GM12878 (cell line): ENCODE data around the gene OXTR. TPM values are rescaled to one million over a fixed set of nuclear protein-coding genes. Genes with fewer than 3 reads are reported as not detected.

Experiments used
- ATAC-seq: fragments of 200-7000 bp; cut with Tn5 transposase; 3 replicates; pipeline ENCODE4 v1.9.1; 2020; ENCODE audit warnings: mild to moderate bottlenecking, moderate library complexity
- BruUV-seq: library from RNA; stranded (reverse); fragments of 400-500 nt; replicated peaks from 2 replicates; lab custom pipeline; 2021; lab: Mats Ljungman, UMichigan
- CTCF ChIA-PET: fragments of 300-600 bp; sonication (Branson Sonifier 250); formaldehyde crosslinking; extraction: SDS; loops from one replicate; lab custom pipeline; 2021; ENCODE audit warnings: inconsistent platforms; lab: Yijun Ruan, JAX
- POLR2A ChIA-PET: fragments of 350-600 bp; formaldehyde crosslinking; extraction: SDS; loops from one replicate; lab custom pipeline; 2021; ENCODE audit warnings: inconsistent platforms; lab: Charles Lee
- RAD21 ChIA-PET: fragments of 300-600 bp; sonication (Branson Sonifier 250); formaldehyde crosslinking; loops from one replicate; lab custom pipeline; 2023; ENCODE audit warnings: antibody characterized with exemption; ENCODE audit not compliant: unreplicated experiment; lab: Charles Lee
- SMC1A ChIA-PET: fragments of 300-600 bp; sonication (Branson Sonifier 250); formaldehyde crosslinking; loops from one replicate; lab custom pipeline; 2023; ENCODE audit not compliant: unreplicated experiment, uncharacterized antibody; lab: Charles Lee
- DNase-seq: peaks from one replicate; pipeline ENCODE4 v3.0.0-alpha.2; 2011; ENCODE audit warnings: low read depth, low spot score
- FAIRE-seq: peaks from 3 replicates; lab custom pipeline; 2011; peaks lifted over from hg19 to GRCh38; lab: Jason Lieb, UNC
- H2AFZ ChIP-seq: 2 replicates; pipeline ENCODE4 v1.6.0; 2011; ENCODE audit warnings: low read depth, low read length, control low read depth; ENCODE audit not compliant: control insufficient read depth
- H3K27ac ChIP-seq: 2 replicates; pipeline ENCODE4 v1.5.1; 2011; ENCODE audit warnings: control low read depth; ENCODE audit not compliant: control insufficient read depth, insufficient read depth
- H3K27me3 ChIP-seq, 2 experiments: replicated peaks in 1 of 2; 2 replicates each; pipeline versions ENCODE4 v1.6.0 to v1.6.1; 2011; ENCODE audit warnings: low read length in 1 of 2; ENCODE audit not compliant: control insufficient read depth in 2 of 2, insufficient read depth in 2 of 2
- H3K36me3 ChIP-seq, 2 experiments: 2 replicates each; pipeline ENCODE4 v1.5.1; 2011; ENCODE audit warnings: low read length in 1 of 2; ENCODE audit not compliant: control insufficient read depth in 2 of 2, insufficient read depth in 2 of 2
- H3K4me1 ChIP-seq: 2 replicates; pipeline ENCODE4 v1.6.1; 2011; ENCODE audit warnings: mild to moderate bottlenecking, low read length, moderate library complexity, mixed read lengths; ENCODE audit not compliant: control insufficient read depth, insufficient read depth
- H3K4me2 ChIP-seq: 2 replicates; pipeline ENCODE4 v1.6.0; 2011; ENCODE audit warnings: control low read depth; ENCODE audit not compliant: control insufficient read depth, insufficient read depth
- H3K4me3 ChIP-seq: fragments of 200-600 bp; sonication (generic); 2 replicates; pipeline ENCODE4 v1.5.1; 2016
- H3K79me2 ChIP-seq: 2 replicates; pipeline ENCODE4 v1.6.0; 2011; ENCODE audit warnings: low read length; ENCODE audit not compliant: control insufficient read depth, insufficient read depth
- H3K9ac ChIP-seq: 2 replicates; pipeline ENCODE4 v1.8.0; 2011; ENCODE audit warnings: low read length, control low read depth, mixed read lengths; ENCODE audit not compliant: control insufficient read depth, insufficient read depth
- H3K9me3 ChIP-seq: replicated peaks from 3 replicates; pipeline ENCODE4 v1.5.1; 2011; ENCODE audit warnings: mild to moderate bottlenecking, low read length; ENCODE audit not compliant: control insufficient read depth, insufficient read depth
- H4K20me1 ChIP-seq: 2 replicates; pipeline ENCODE4 v1.6.0; 2011; ENCODE audit not compliant: control insufficient read depth, insufficient read depth
- ATF2 ChIP-seq: IDR thresholded peaks from 2 replicates; pipeline ENCODE4 v1.6.1; 2012; ENCODE audit warnings: low read length, inconsistent platforms
- BRCA1 ChIP-seq: IDR thresholded peaks from 2 replicates; pipeline ENCODE4 v1.6.1; 2011; ENCODE audit warnings: low read depth, low read length, improper control_type of control experiment
- CHD1 ChIP-seq: IDR thresholded peaks from 2 replicates; pipeline ENCODE4 v1.6.1; 2012; ENCODE audit warnings: low read depth, low read length, improper control_type of control experiment
- CHD4 ChIP-seq: fragments of 200-600 bp; sonication (generic); IDR thresholded peaks from 2 replicates; pipeline ENCODE4 v1.6.1; 2016; ENCODE audit warnings: mild to moderate bottlenecking
- CUX1 ChIP-seq: IDR thresholded peaks from 2 replicates; pipeline ENCODE4 v1.6.1; 2012; ENCODE audit warnings: improper control_type of control experiment, low read depth, low read length; ENCODE audit not compliant: insufficient replicate concordance
- ELK1 ChIP-seq: IDR thresholded peaks from 2 replicates; pipeline ENCODE4 v1.6.1; 2012; ENCODE audit warnings: low read depth, low read length, improper control_type of control experiment
- HCFC1 ChIP-seq: fragments of 150-350 bp; IDR thresholded peaks from 2 replicates; pipeline ENCODE4 v1.6.1; 2014; ENCODE audit warnings: low read length
- IRF5 ChIP-seq: fragments of 450-650 bp; IDR thresholded peaks from 2 replicates; pipeline ENCODE4 v1.6.1; 2017; ENCODE audit warnings: borderline replicate concordance
- MEF2B ChIP-seq: fragments of 450-650 bp; IDR thresholded peaks from 2 replicates; pipeline ENCODE4 v1.6.1; 2018; ENCODE audit warnings: mild to moderate bottlenecking, moderate library complexity; ENCODE audit not compliant: partially characterized antibody, poor library complexity, severe bottlenecking
- NFXL1 ChIP-seq: fragments of 450-650 bp; IDR thresholded peaks from 2 replicates; pipeline ENCODE4 v1.6.1; 2017; ENCODE audit warnings: antibody characterized with exemption, mild to moderate bottlenecking, borderline replicate concordance
- RAD21 ChIP-seq: IDR thresholded peaks from 2 replicates; pipeline ENCODE4 v1.6.1; 2011; ENCODE audit warnings: mild to moderate bottlenecking, low read depth, low read length, moderate library complexity; ENCODE audit not compliant: insufficient read depth
- SKIL ChIP-seq: fragments of 450-650 bp; IDR thresholded peaks from 2 replicates; pipeline ENCODE4 v1.6.1; 2017; ENCODE audit warnings: mild to moderate bottlenecking, low read depth, inconsistent platforms; ENCODE audit not compliant: poor library complexity, severe bottlenecking
- SUPT20H ChIP-seq: IDR thresholded peaks from 2 replicates; pipeline ENCODE4 v1.6.1; 2011; ENCODE audit warnings: low read depth, mild to moderate bottlenecking, low read length, moderate library complexity, borderline replicate concordance; ENCODE audit not compliant: control insufficient read depth
- WGBS: methylation state at CpG from one replicate; pipeline ENCODE4 v1.1.6; 2016; ENCODE audit warnings: low lambda C conversion rate; ENCODE audit not compliant: insufficient replicate concordance, insufficient coverage; ENCODE audit errors: missing lambda C conversion rate; 5-methylcytosine and 5-hydroxymethylcytosine counted together
- in situ Hi-C: fragments of 300-500 bp; cut with MboI; formaldehyde crosslinking; loops from 9 replicates; pipeline ENCODE4 v1.14.3; 2018; ENCODE audit warnings: mixed read lengths
- intact Hi-C: fragments of 100-400 bp; cut with micrococcal nuclease; formaldehyde crosslinking; loops from one replicate; pipeline ENCODE4 v1.14.2; 2022; ENCODE audit not compliant: unreplicated experiment
- polyA plus RNA-seq, 11 experiments: library from polyadenylated mRNA; depleted of rRNA in 4 of 11; unstranded in 6 of 11; stranded (reverse) in 5 of 11; fragments of >200 nt; fragmentation: Nextera tagmentation in 4 of 11; fragmentation: Illumina TruSeq in 1 of 11; extraction: Ambion mirVana in 4 of 11; extraction: Trizol in 1 of 11; gene quantifications; 1 replicate in 1 of 11; 2 replicates in 10 of 11; pipeline versions ENCODE4 v1.2.1 to v1.2.3, GENCODE V29; 2011 to 2016; ENCODE audit warnings: inconsistent platforms in 2 of 11, missing spikeins in 2 of 11, low read depth in 1 of 11
- total RNA-seq, 4 experiments: library from RNA; depleted of rRNA in 3 of 4; stranded (reverse); fragments of >200 nt in 3 of 4; fragmentation: Illumina TruSeq in 1 of 4; extraction: Trizol in 1 of 4; gene quantifications; 2 replicates each; pipeline versions ENCODE4 v1.2.1 to v1.2.3, GENCODE V29; 2013 to 2021

The OXTR gene
- total and polyA plus RNA-seq, 10 of the 15 experiments (the other 5 are each of a cell fraction or from before 2014, with no cell fraction given), result 0.43 to 5.9 (median 2.6) TPM

GRCh38 chr3:8756671-8757070 lies 12.7 kb downstream of the OXTR start:
- in situ Hi-C loops, result no loop called here
- TF ChIP-seq RAD21 (no peak), ELK1 (no peak), CHD1 (no peak), BRCA1 (no peak), IRF5 (no peak), MEF2B (no peak), SUPT20H (no peak), CUX1 (no peak), CHD4 (no peak), NFXL1 (no peak), SKIL (no peak), HCFC1 (no peak), ATF2 (no peak)

More at GRCh38 chr3:8756671-8757070, 12.7 kb downstream of the OXTR start:
- Histone ChIP-seq H3K27me3 (no peaks in the 10 kb centered on the region), H3K9me3 (no peaks in the 10 kb centered on the region), H3K79me2 (no peaks in the 10 kb centered on the region), H4K20me1 (no peaks in the 10 kb centered on the region), H3K9ac (no peak overlapping the region), H3K36me3 (no peaks in the 10 kb centered on the region; a peak in 2 of 4 replicates), H2AFZ (no peak overlapping the region), H3K4me2 (no peak overlapping the region), H3K27ac (no peak overlapping the region), H3K4me3 (no peak overlapping the region), H3K4me1 (no peaks in the 10 kb centered on the region; the same call in 1 of the 2 replicates)
- DNase-seq (no peak), ATAC-seq (no peak), FAIRE-seq (no peak)
- ChIA-PET RAD21 (no interaction called here), CTCF (interaction anchor here (0.9 kb wide), 1 partner anchor 12 kb away, joined by 3 read pairs; no protein-coding TSS in a partner anchor), SMC1A (no interaction called here), POLR2A (no interaction called here)
- no TSS peak for BruUV-seq
- intact Hi-C loops, result no loop called here
- 88% methylated on average over 7 of the region's 7 CpGs for WGBS
